Suprapubic skin (tissue), 4 donors: ENCODE results near the gene VPS4A.

Experiments used
- CTCF ChIP-seq, 2 donors: fragments of 200-600 bp in 1 of 2; fragments of 450-650 bp in 1 of 2; sonication (generic) in 1 of 2; IDR thresholded peaks; one replicate each; pipeline ENCODE4 v1.5.1; 2016 to 2019; ENCODE audit warnings: antibody characterized with exemption in 2 of 2, mild to moderate bottlenecking in 1 of 2, moderate library complexity in 1 of 2
- EP300 ChIP-seq: sonication (generic); formaldehyde crosslinking; IDR thresholded peaks from one replicate; pipeline ENCODE4 v1.6.1; 2017; ENCODE audit warnings: antibody characterized with exemption
- POLR2A ChIP-seq, 2 donors: fragments of 450-650 bp; IDR thresholded peaks; one replicate each; pipeline ENCODE4 v1.6.1; 2017; ENCODE audit warnings: antibody characterized with exemption in 2 of 2, mild to moderate bottlenecking in 2 of 2, moderate library complexity in 2 of 2
- POLR2AphosphoS5 ChIP-seq, 3 donors: sonication (generic); formaldehyde crosslinking; IDR thresholded peaks; one replicate each; pipeline ENCODE4 v1.6.1; 2017; ENCODE audit warnings: antibody characterized with exemption in 3 of 3

- TF ChIP-seq CTCF (IDR thresholded peaks at IDR 0.05): no peak
- no peak for TF ChIP-seq POLR2AphosphoS5 (IDR thresholded peaks at IDR 0.05)
- no peak for TF ChIP-seq POLR2A (IDR thresholded peaks at IDR 0.05)
- TF ChIP-seq EP300: no peak
Measured at GRCh38 chr16:69329369-69330285, 18.5 kb downstream of the VPS4A start.
